ENCODE measurements around the gene FFAR2.
"Not testable (repeated sequence)": the region's sequence is repeated elsewhere in the genome, so short reads cannot be mapped to it uniquely, and the experiment has no call there.

Gene FFAR2

DNA sequence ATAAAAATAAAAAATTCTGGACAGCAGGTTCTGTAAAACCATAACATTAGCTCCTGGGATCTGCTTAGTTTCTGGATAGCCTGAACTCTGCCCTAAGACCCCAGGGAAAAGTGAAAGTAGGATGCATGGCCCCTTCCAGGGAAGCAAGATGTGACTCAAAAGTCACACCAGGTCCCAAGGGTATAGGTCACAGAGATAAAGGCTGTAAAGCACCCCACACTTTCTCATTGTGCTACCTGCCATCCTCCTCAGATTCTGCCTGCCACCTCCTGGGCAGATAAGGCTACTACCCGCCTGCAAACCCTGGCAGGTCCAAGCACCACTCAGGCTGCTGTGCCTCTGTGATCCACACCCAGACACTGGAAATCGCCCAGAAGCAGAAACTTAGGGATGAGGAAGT is 20.6 kb downstream of the FFAR2 start:
- H3K27ac ChIP-seq = 0 out of 2 replicates have a peak overlapping the region, but pooled peaks have one; percentile 4
- TF ChIP-seq, protein P1, sequence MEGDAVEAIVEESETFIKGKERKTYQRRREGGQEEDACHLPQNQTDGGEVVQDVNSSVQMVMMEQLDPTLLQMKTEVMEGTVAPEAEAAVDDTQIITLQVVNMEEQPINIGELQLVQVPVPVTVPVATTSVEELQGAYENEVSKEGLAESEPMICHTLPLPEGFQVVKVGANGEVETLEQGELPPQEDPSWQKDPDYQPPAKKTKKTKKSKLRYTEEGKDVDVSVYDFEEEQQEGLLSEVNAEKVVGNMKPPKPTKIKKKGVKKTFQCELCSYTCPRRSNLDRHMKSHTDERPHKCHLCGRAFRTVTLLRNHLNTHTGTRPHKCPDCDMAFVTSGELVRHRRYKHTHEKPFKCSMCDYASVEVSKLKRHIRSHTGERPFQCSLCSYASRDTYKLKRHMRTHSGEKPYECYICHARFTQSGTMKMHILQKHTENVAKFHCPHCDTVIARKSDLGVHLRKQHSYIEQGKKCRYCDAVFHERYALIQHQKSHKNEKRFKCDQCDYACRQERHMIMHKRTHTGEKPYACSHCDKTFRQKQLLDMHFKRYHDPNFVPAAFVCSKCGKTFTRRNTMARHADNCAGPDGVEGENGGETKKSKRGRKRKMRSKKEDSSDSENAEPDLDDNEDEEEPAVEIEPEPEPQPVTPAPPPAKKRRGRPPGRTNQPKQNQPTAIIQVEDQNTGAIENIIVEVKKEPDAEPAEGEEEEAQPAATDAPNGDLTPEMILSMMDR (conservative IDR thresholded peaks at IDR 0.05) = peak; percentile 96

DNA sequence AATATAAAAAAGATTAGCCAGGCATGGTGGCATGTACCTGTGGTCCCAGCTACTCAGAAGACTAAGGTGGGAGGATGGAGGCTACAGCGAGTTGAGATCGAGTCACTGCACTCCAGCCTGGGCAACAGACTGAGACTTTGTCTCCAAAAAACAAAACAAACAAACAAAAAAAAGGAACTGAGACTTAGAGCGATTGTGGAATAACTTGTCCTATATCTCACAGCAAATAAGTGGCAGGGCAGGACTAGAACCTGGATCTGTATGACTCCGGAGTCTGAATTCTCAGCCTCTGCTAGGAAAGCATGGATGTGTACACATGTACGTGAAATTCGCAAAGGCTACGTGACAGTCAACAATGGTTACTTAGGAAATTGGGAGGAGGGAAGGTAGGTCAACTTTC is 22.1 kb downstream of the FFAR2 start:
- TF ChIP-seq, protein P1 (conservative IDR thresholded peaks at IDR 0.05) = no peak

DNA sequence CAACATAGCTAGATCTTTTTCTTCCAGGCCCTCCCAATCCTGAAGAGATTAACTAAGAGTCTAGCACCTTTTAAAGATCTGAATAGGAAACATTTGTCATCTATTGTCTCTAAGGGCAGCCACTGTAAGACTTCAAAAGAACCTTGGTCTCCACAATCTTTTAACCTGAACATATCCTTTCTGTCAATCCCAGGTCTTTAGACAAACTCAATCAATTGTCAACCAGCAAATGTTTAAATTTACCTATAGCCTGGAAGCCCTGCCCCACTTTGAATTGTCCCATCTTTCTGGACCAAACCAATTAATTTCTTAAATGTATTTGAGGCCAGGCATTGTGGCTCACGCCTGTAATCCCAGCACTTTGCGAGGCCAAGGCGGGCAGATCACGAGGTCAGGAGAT is 23.0 kb downstream of the FFAR2 start:
- H3K27ac ChIP-seq = not testable (repeated sequence)

More for the DNA sequence above, 22.1 kb downstream of the FFAR2 start:
- no peak overlapping the region for H3K27ac ChIP-seq

DNA sequence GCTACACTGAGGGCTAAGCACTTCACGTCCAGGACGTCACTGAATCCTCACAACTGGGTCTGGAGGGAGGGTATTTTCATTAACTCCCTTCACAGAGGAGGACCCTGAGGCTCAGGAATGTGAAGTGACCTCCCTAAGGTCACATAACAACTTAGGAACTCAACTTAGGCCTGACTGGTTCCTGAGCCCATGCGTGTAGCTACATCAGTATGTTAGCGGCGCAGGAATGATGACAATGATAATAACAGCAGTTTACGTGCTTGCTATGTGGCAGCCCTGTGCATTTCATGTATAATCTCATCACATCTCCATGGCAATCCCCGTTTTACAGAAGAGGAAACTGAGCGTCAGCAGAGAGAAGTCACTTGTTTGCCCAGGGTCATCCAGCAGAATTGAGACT is 23.9 kb downstream of the FFAR2 start:
- TF ChIP-seq, protein P1 (conservative IDR thresholded peaks at IDR 0.05) = no peak
- H3K27ac ChIP-seq = no peak overlapping the region

DNA sequence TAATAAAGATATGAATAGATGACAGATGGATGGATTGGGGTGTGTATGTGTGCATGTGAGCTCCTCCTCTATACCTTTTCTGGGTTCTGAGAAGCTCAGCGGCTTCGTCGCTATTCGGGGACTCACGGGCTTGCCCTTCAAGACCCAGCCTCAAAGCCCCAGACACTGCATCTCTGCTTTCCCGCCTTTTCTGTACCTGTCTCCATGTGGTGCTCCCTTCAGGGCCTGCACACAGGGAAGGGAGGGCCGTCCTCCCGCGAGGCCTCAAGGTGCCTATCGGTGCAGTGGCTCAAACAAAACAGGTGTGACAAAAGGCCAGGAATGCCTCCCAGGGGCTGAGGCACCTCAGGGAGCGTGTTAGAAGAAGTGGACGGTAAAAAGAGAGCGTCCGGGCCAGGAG is 26.0 kb downstream of the FFAR2 start:
- TF ChIP-seq, protein P1 (conservative IDR thresholded peaks at IDR 0.05) = no peak
- H3K27ac ChIP-seq = no peak overlapping the region

DNA sequence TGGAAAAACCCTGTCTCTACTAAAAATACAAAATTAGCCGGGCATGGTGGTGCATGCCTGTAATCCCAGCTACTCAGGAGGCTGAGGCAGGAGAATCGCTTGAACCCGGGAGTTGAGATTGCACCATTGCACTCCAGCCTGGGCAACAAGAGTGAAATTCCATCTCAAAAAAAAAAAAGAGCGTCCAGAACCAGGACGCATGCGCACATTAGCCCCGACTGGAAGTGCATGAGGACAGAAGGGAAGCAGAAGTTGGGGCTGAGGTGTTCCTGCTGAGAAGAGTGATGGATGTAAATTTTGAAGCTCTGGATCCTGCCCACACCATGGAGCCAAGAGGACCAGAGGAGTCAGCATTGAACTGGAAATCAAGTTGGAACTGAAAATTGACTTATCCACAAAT is 26.5 kb downstream of the FFAR2 start:
- H3K27ac ChIP-seq = not testable (repeated sequence)

DNA sequence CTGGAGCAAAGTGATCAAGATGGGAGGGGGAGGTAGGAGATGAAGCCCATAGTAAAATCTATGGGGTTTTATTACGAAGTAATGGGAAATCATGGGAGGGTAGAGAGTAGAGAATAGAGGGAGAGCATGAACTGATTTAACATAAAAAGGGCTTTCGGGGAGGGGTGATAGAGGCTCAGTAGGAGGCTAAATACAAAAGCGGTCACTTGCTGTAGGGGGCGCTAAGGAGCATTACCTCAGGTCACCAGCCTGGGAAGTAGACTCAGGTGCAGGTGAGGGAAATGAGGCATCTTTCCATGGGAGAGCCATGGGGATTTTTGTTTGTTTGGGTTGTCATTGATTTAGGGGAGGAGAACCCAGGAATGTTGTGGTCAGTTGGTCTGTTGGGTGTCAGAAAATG is 28.1 kb downstream of the FFAR2 start:
- H3K27ac ChIP-seq = no peak overlapping the region
- TF ChIP-seq, protein P1 (conservative IDR thresholded peaks at IDR 0.05) = no peak

DNA sequence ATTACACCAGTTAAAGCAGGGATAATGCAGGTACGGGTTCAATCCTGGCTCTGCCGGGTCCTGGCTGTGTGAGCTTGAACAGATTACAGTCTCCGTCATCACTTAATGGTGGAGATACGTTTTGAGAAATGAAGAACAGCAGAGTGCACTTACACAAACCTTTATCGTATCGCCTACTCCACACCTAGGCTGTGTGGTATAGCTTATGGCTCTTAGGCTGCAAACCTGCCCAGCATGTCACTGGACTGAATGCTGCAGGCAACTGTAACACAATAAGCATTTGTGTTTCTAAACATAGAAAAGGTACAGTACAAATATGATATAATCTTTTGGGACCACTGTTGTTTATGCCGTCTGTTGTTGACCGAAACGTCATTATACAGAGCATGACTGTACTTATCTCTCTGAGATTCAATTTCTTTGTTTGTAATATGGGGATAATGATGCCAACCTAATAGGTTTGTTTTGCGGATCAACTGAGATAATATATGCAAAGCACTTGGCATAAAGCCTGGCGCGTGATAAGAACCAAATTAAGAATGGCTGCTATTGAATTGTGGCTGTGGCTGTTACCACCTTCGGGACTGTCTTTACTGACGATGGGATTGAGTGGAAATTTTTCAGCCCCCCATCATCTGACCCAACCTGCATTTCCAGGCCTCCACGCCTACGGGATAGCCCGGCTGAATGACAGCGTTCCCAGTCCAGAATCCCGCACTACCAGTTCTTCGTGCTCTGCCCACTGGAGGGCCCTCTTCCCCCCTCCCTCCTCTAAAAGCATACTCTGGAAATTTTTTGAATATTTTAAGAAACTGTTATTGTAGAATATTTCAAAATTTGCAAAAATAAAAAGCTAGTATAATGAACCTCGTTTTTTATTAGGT is 31.0 kb downstream of the FFAR2 start:
- TF ChIP-seq, protein P1 (conservative IDR thresholded peaks at IDR 0.05) = peak; percentile 68
- peak overlapping the region; percentile 69 for H3K27ac ChIP-seq

All from VCaP (cell line).